ENCODE data around the gene GRM2. TPM values are rescaled to one million over a fixed set of nuclear protein-coding genes. Genes with fewer than 3 reads are reported as not detected.

The GRM2 gene
- total and polyA plus RNA-seq, 2 experiments from 2014 or later, result 0.27 TPM; not detected in 1

GRCh38 chr3:51716805-51717204, 9.9 kb downstream of the GRM2 start:
- peak; percentile 2 for DNase-seq (ENCODE audit: low spot score)
- Histone ChIP-seq H3K4me2 (no peak overlapping the region), H3K4me1 (ENCODE audit: insufficient read depth) (no peaks in the 10 kb centered on the region), H3K9me3 (ENCODE audit: low read depth) (no peaks in the 10 kb centered on the region), H3K36me3 (replicated peaks; ENCODE audit: insufficient read depth, low read depth) (no peaks in the 10 kb centered on the region), H3K27ac (no peak overlapping the region), H3K9me2 (replicated peaks; ENCODE audit: insufficient read depth) (no peaks in the 10 kb centered on the region), H3K79me2 (no peaks in the 10 kb centered on the region), H4K20me1 (ENCODE audit: insufficient read depth, poor library complexity, severe bottlenecking) (no peaks in the 10 kb centered on the region), H3K4me3 (no peak overlapping the region), H3K27me3 (no peaks in the 10 kb centered on the region), H2AFZ (no peak overlapping the region)
- 92% methylated on average over 5 of the region's 5 CpGs for whole genome bisulfite sequencing (ENCODE audit: low lambda C conversion rate, missing lambda C conversion rate)
- TF ChIP-seq EZH2phosphoT487 (IDR thresholded peaks at IDR 0.05; ENCODE audit: low read depth, severe bottlenecking, unreplicated experiment) (no peak), EZH2 (IDR thresholded peaks at IDR 0.05; ENCODE audit: borderline replicate concordance) (no peak)
- TF ChIP-seq, protein P1, sequence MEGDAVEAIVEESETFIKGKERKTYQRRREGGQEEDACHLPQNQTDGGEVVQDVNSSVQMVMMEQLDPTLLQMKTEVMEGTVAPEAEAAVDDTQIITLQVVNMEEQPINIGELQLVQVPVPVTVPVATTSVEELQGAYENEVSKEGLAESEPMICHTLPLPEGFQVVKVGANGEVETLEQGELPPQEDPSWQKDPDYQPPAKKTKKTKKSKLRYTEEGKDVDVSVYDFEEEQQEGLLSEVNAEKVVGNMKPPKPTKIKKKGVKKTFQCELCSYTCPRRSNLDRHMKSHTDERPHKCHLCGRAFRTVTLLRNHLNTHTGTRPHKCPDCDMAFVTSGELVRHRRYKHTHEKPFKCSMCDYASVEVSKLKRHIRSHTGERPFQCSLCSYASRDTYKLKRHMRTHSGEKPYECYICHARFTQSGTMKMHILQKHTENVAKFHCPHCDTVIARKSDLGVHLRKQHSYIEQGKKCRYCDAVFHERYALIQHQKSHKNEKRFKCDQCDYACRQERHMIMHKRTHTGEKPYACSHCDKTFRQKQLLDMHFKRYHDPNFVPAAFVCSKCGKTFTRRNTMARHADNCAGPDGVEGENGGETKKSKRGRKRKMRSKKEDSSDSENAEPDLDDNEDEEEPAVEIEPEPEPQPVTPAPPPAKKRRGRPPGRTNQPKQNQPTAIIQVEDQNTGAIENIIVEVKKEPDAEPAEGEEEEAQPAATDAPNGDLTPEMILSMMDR (IDR thresholded peaks at IDR 0.05; ENCODE audit: poor library complexity), result no peak

- no peaks in the 10 kb centered on the region for H3K4me1 ChIP-seq (ENCODE audit: insufficient read depth)
- no peak overlapping the region for H3K4me3 ChIP-seq
- no peaks in the 10 kb centered on the region for H3K27me3 ChIP-seq
- H3K9me3 ChIP-seq (ENCODE audit: low read depth), result no peaks in the 10 kb centered on the region
- no peaks in the 10 kb centered on the region for H3K79me2 ChIP-seq
- no peaks in the 10 kb centered on the region for H4K20me1 ChIP-seq (ENCODE audit: insufficient read depth, poor library complexity, severe bottlenecking)
- H3K4me2 ChIP-seq, result no peak overlapping the region
- WGBS (ENCODE audit: low lambda C conversion rate, missing lambda C conversion rate), result 92% methylated on average over 10 of the region's 10 CpGs
- DNase-seq (ENCODE audit: low spot score), result peak; percentile 1
- TF ChIP-seq EZH2 (IDR thresholded peaks at IDR 0.05; ENCODE audit: borderline replicate concordance) (no peak), EZH2phosphoT487 (IDR thresholded peaks at IDR 0.05; ENCODE audit: low read depth, severe bottlenecking, unreplicated experiment) (no peak)
- no peaks in the 10 kb centered on the region for H3K36me3 ChIP-seq (replicated peaks; ENCODE audit: insufficient read depth, low read depth)
- H3K27ac ChIP-seq, result no peak overlapping the region
- no peaks in the 10 kb centered on the region for H3K9me2 ChIP-seq (replicated peaks; ENCODE audit: insufficient read depth)
- H2AFZ ChIP-seq, result no peak overlapping the region
These were observed 10.6 kb downstream of the GRM2 start for GRCh38 chr3:51717446-51717845.

GRCh38 chr3:51717947-51718346, 11.1 kb downstream of the GRM2 start:
- peak; percentile 2 for DNase-seq (ENCODE audit: low spot score)
- Histone ChIP-seq H4K20me1 (ENCODE audit: insufficient read depth, poor library complexity, severe bottlenecking) (no peaks in the 10 kb centered on the region), H3K9me3 (ENCODE audit: low read depth) (no peaks in the 10 kb centered on the region), H3K79me2 (no peaks in the 10 kb centered on the region), H3K4me3 (no peak overlapping the region), H3K9me2 (replicated peaks; ENCODE audit: insufficient read depth) (no peaks in the 10 kb centered on the region), H3K27me3 (no peaks in the 10 kb centered on the region), H3K4me2 (no peak overlapping the region), H3K36me3 (replicated peaks; ENCODE audit: insufficient read depth, low read depth) (no peaks in the 10 kb centered on the region), H2AFZ (no peak overlapping the region), H3K27ac (no peak overlapping the region), H3K4me1 (ENCODE audit: insufficient read depth) (no peaks in the 10 kb centered on the region)
- TF ChIP-seq, protein P1 (IDR thresholded peaks at IDR 0.05; ENCODE audit: poor library complexity), result no peak
- no peak for TF ChIP-seq EZH2 (IDR thresholded peaks at IDR 0.05; ENCODE audit: borderline replicate concordance)
- no peak for TF ChIP-seq EZH2phosphoT487 (IDR thresholded peaks at IDR 0.05; ENCODE audit: low read depth, severe bottlenecking, unreplicated experiment)
- 84% methylated on average over 7 of the region's 7 CpGs for WGBS (ENCODE audit: low lambda C conversion rate, missing lambda C conversion rate)

DNA sequence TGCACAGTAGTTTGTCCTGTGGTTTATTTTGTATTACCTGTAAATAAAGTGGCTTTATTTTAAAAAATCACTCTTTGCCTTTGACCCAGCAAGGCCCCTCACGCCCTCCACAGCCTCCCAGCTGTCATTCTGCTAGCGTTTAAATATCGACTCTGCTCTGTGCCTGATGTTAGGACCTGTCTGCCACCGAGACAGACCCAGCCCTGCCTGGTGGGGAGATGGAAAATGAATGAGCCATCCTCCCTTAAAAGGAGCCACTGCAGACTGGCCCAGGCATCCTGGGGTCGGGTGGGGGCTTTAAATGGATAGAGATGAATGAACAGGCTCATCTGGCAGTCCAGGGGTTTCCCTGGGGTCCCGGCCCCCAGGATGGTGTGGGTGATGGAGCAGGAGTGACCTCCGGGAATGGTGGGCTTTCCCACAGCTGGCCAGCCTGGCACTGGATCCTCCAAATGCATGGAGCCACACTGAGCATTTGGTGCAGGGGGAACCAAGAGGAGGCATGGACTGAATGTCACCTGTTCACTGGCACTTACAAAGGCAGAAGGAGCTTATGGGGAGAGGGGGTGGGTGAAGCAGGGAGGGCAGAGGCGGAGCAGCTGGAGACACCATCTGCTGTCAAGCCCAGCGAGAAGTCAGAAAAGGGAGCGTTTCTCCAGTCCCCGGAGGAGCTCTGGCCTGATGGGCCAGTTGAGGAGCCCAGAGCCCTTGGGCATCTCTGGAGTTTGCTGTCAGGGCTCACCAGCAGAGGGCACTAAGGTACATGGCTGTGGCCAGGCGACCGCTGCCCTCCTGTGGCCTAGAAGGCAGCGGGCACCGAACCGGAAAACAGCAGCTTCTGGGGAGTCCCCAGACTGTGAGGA, 11.9 kb downstream of the GRM2 start:
- Histone ChIP-seq H3K4me1 (ENCODE audit: insufficient read depth) (no peaks in the 10 kb centered on the region), H3K27me3 (no peaks in the 10 kb centered on the region), H3K9me2 (replicated peaks; ENCODE audit: insufficient read depth) (no peaks in the 10 kb centered on the region), H2AFZ (no peak overlapping the region), H3K27ac (no peak overlapping the region), H4K20me1 (ENCODE audit: insufficient read depth, poor library complexity, severe bottlenecking) (no peaks in the 10 kb centered on the region), H3K9me3 (ENCODE audit: low read depth) (no peaks in the 10 kb centered on the region), H3K36me3 (replicated peaks; ENCODE audit: insufficient read depth, low read depth) (no peaks in the 10 kb centered on the region), H3K79me2 (no peaks in the 10 kb centered on the region), H3K4me3 (no peak overlapping the region), H3K4me2 (no peak overlapping the region)
- DNase-seq (ENCODE audit: low spot score), result peak; percentile 78
- TF ChIP-seq, protein P1 (IDR thresholded peaks at IDR 0.05; ENCODE audit: poor library complexity), result peak; percentile 53
- TF ChIP-seq EZH2phosphoT487 (IDR thresholded peaks at IDR 0.05; ENCODE audit: low read depth, severe bottlenecking, unreplicated experiment), result no peak
- WGBS (ENCODE audit: low lambda C conversion rate, missing lambda C conversion rate), result 47% methylated on average over 16 of the region's 16 CpGs

All from hepatocyte (in vitro differentiated cells).